K562 (cell line): ENCODE results near the gene UMODL1. TPM values are rescaled to one million over a fixed set of nuclear protein-coding genes. Genes with fewer than 3 reads are reported as not detected.
A peak's percentile ranks its signal among the peaks of the same experiment; 100 is the strongest.

Source experiments
- ARID2 ChIP-seq: fragments of 450-650 bp; IDR thresholded peaks from 2 replicates; pipeline ENCODE4 v1.6.1; 2017; ENCODE audit warnings: antibody characterized with exemption, mild to moderate bottlenecking
- BCL6 ChIP-seq: fragments of 250-450 bp; sonication (Bioruptor Pico); IDR thresholded peaks from 2 replicates; pipeline ENCODE4 v1.4.0; 2020
- CREB1 ChIP-seq, 2 experiments: sonication (generic) in 1 of 2; formaldehyde crosslinking in 1 of 2; IDR thresholded peaks; 2 replicates each; pipeline versions ENCODE4 v1.6.1 to v1.8.0; 2012 to 2022; ENCODE audit warnings: inconsistent platforms in 1 of 2, mild to moderate bottlenecking in 1 of 2, missing genetic modification reagents in 1 of 2, moderate library complexity in 1 of 2
- ETV6 ChIP-seq, 3 experiments: fragments of 150-350 bp in 1 of 3; sonication (generic) in 1 of 3; formaldehyde crosslinking in 1 of 3; IDR thresholded peaks; 2 replicates each; pipeline versions ENCODE4 v1.6.1 to v1.8.0; 2014 to 2022; ENCODE audit warnings: borderline replicate concordance in 2 of 3, low read depth in 2 of 3, antibody characterized with exemption in 1 of 3, low read length in 1 of 3, mild to moderate bottlenecking in 1 of 3, missing genetic modification reagents in 1 of 3
- HBP1 ChIP-seq: fragments of 450-650 bp; formaldehyde crosslinking; IDR thresholded peaks from 2 replicates; pipeline ENCODE4 v1.4.0; 2022; ENCODE audit warnings: missing genetic modification characterization
- MYC ChIP-seq, 2 experiments: fragments of 250-450 bp in 1 of 2; sonication (Bioruptor Pico) in 1 of 2; IDR thresholded peaks; 2 replicates each; pipeline versions ENCODE4 v1.5.1 to v1.6.1; 2012 to 2021; ENCODE audit warnings: low read depth in 2 of 2, borderline replicate concordance in 1 of 2, improper control_type of control experiment in 1 of 2, low read length in 1 of 2, mild to moderate bottlenecking in 1 of 2, moderate library complexity in 1 of 2
- PATZ1 ChIP-seq: fragments of 250-450 bp; sonication (Bioruptor Pico); IDR thresholded peaks from 2 replicates; pipeline ENCODE4 v1.5.0; 2020; ENCODE audit warnings: mild to moderate bottlenecking, borderline replicate concordance
- SMAD4 ChIP-seq: fragments of 250-450 bp; sonication (Bioruptor Pico); conservative IDR thresholded peaks from 2 replicates; pipeline ENCODE4 v1.8.0; 2021; ENCODE audit warnings: inconsistent platforms, mild to moderate bottlenecking, moderate library complexity
- SMC3 ChIP-seq: conservative IDR thresholded peaks from 2 replicates; pipeline ENCODE4 v1.6.1; 2011; ENCODE audit warnings: low read depth, low read length, improper control_type of control experiment; ENCODE audit not compliant: insufficient read depth
- TAL1 ChIP-seq: fragments of 450-650 bp; IDR thresholded peaks from 2 replicates; pipeline ENCODE4 v1.6.1; 2016; ENCODE audit warnings: mild to moderate bottlenecking
- TCF7 ChIP-seq: sonication (generic); IDR thresholded peaks from 2 replicates; pipeline ENCODE4 v1.6.1; 2016; ENCODE audit warnings: antibody characterized with exemption, borderline replicate concordance
- TCF7L2 ChIP-seq: fragments of 150-350 bp; IDR thresholded peaks from 2 replicates; pipeline ENCODE4 v1.6.1; 2016; ENCODE audit warnings: low read depth, mild to moderate bottlenecking, low read length, moderate library complexity
- ZBTB17 ChIP-seq: fragments of 450-650 bp; formaldehyde crosslinking; IDR thresholded peaks from 2 replicates; pipeline ENCODE4 v1.4.0; 2020; ENCODE audit warnings: mild to moderate bottlenecking
- ZNF347 ChIP-seq: fragments of 450-650 bp; formaldehyde crosslinking; IDR thresholded peaks from 2 replicates; pipeline ENCODE4 v1.4.0; 2020; ENCODE audit warnings: low read depth, mild to moderate bottlenecking, moderate library complexity
- ZNF436 ChIP-seq: fragments of 250-450, 450-650 bp; sonication (Bioruptor Pico); formaldehyde crosslinking; IDR thresholded peaks from 2 replicates; pipeline ENCODE4 v1.7.0; 2020; ENCODE audit warnings: mild to moderate bottlenecking
- polyA plus RNA-seq, 8 experiments: library from polyadenylated mRNA; depleted of rRNA in 4 of 8; stranded (reverse) in 5 of 8; unstranded in 3 of 8; fragments of >200 nt; fragmentation: Nextera tagmentation in 2 of 8; fragmentation: Illumina TruSeq in 1 of 8; extraction: Ambion mirVana in 2 of 8; extraction: Trizol in 1 of 8; gene quantifications; 2 replicates each; pipeline versions ENCODE4 v1.2.1 to v1.2.3, GENCODE V29; 2011 to 2014; ENCODE audit warnings: inconsistent platforms in 1 of 8, missing spikeins in 1 of 8
- total RNA-seq, 7 experiments: library from RNA; depleted of rRNA in 6 of 7; stranded (reverse); fragments of >200 nt in 6 of 7; fragmentation: Illumina TruSeq in 2 of 7; extraction: Trizol in 2 of 7; gene quantifications; 2 replicates each; pipeline versions ENCODE4 v1.2.1 to v1.2.3, GENCODE V29; 2011 to 2021; ENCODE audit warnings: low replicate concordance in 1 of 7
- TF ChIP-seq, protein P1 (sequence below): fragments of 450-650 bp; IDR thresholded peaks from 2 replicates; pipeline ENCODE4 v1.6.1; 2016
- TF ChIP-seq, protein P2 (sequence below): sonication (generic); formaldehyde crosslinking; IDR thresholded peaks from 2 replicates; pipeline ENCODE4 v1.8.1; 2023; ENCODE audit warnings: mild to moderate bottlenecking, missing genetic modification reagents

UMODL1 gene
- total and polyA plus RNA-seq, 9 of the 15 experiments (the other 6 are each of a cell fraction or from before 2014, with no cell fraction given), result not detected

GRCh38 chr21:42051788-42052187, 19.3 kb upstream of the UMODL1 start (continued):
- TF ChIP-seq ZBTB17 (CRISPR knock-in tag) (0 out of 2 replicates have a peak, but pooled peaks have one; percentile 20), ZNF347 (no peak), PATZ1 (CRISPR knock-in tag) (no peak), ARID2 (no peak), SMC3 (no peak), ETV6 (IDR thresholded peaks at IDR 0.05; ENCODE audit: borderline replicate concordance in 1 of 2, low read depth in 2 of 2, low read length in 1 of 2) (0 out of 4 replicates have a peak, but pooled peaks of 1 of the 2 experiments have one; percentile 30), ETV6 (CRISPR knock-in tag; IDR thresholded peaks at IDR 0.05; ENCODE audit: borderline replicate concordance) (no peak), CREB1 (IDR thresholded peaks at IDR 0.05) (no peak), CREB1 (CRISPR knock-in tag; IDR thresholded peaks at IDR 0.05) (peak; percentile 12; the same call in 1 of the 2 replicates), TAL1 (peak; percentile 88), HBP1 (CRISPR knock-in tag) (0 out of 2 replicates have a peak, but pooled peaks have one; percentile 32), BCL6 (0 out of 2 replicates have a peak, but pooled peaks have one; percentile 11), SMAD4 (CRISPR knock-in tag) (peak; percentile 79), TCF7 (peak; percentile 100), ZNF436 (CRISPR knock-in tag) (no peak), MYC (IDR thresholded peaks at IDR 0.05; ENCODE audit: low read depth, low read length) (peak; percentile 38; the same call in 1 of the 2 replicates), MYC (CRISPR knock-in tag; IDR thresholded peaks at IDR 0.05; ENCODE audit: borderline replicate concordance, low read depth) (no peak), TCF7L2 (peak; percentile 81)
- TF ChIP-seq, protein P1, sequence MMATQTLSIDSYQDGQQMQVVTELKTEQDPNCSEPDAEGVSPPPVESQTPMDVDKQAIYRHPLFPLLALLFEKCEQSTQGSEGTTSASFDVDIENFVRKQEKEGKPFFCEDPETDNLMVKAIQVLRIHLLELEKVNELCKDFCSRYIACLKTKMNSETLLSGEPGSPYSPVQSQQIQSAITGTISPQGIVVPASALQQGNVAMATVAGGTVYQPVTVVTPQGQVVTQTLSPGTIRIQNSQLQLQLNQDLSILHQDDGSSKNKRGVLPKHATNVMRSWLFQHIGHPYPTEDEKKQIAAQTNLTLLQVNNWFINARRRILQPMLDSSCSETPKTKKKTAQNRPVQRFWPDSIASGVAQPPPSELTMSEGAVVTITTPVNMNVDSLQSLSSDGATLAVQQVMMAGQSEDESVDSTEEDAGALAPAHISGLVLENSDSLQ, result 0 out of 2 replicates have a peak, but pooled peaks have one; percentile 14
- TF ChIP-seq, protein P2, sequence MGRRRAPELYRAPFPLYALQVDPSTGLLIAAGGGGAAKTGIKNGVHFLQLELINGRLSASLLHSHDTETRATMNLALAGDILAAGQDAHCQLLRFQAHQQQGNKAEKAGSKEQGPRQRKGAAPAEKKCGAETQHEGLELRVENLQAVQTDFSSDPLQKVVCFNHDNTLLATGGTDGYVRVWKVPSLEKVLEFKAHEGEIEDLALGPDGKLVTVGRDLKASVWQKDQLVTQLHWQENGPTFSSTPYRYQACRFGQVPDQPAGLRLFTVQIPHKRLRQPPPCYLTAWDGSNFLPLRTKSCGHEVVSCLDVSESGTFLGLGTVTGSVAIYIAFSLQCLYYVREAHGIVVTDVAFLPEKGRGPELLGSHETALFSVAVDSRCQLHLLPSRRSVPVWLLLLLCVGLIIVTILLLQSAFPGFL (CRISPR knock-in tag), result no peak
